ENCODE measurements around the gene KANSL1.

DNA sequence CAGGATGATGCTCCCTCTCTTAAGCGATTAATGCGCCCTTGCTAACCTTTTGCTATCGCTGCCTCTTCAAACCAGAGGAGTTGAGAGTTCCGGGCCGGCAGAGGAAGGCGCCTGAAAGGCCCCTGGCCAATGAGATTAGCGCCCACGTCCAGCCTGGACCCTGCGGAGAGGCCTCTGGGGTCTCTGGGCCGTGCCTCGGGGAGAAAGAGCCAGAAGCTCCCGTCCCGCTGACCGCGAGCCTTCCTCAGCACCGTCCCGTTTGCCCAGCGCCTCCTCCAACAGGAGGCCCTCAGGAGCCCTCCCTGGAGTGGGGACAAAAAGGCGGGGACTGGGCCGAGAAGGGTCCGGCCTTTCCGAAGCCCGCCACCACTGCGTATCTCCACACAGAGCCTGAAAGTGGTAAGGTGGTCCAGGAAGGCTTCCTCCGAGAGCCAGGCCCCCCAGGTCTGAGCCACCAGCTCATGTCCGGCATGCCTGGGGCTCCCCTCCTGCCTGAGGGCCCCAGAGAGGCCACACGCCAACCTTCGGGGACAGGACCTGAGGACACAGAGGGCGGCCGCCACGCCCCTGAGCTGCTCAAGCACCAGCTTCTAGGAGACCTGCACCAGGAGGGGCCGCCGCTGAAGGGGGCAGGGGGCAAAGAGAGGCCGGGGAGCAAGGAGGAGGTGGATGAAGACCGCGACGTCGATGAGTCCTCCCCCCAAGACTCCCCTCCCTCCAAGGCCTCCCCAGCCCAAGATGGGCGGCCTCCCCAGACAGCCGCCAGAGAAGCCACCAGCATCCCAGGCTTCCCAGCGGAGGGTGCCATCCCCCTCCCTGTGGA, 210.2 kb downstream of the KANSL1 start:
- TF ChIP-seq TAF1 (IDR thresholded peaks at IDR 0.05; ENCODE audit: borderline replicate concordance, insufficient read depth, low read length) (no peak), SIN3A (IDR thresholded peaks at IDR 0.05; ENCODE audit: borderline replicate concordance, insufficient read depth, low read length) (no peak), POLR2AphosphoS5 (IDR thresholded peaks at IDR 0.05; ENCODE audit: low read depth, low read length) (no peak), FOXP2 (optimal IDR thresholded peaks at IDR 0.05; ENCODE audit: borderline replicate concordance, extremely low read depth, extremely low read length, insufficient read depth) (no peak)
- TF ChIP-seq, protein P1, sequence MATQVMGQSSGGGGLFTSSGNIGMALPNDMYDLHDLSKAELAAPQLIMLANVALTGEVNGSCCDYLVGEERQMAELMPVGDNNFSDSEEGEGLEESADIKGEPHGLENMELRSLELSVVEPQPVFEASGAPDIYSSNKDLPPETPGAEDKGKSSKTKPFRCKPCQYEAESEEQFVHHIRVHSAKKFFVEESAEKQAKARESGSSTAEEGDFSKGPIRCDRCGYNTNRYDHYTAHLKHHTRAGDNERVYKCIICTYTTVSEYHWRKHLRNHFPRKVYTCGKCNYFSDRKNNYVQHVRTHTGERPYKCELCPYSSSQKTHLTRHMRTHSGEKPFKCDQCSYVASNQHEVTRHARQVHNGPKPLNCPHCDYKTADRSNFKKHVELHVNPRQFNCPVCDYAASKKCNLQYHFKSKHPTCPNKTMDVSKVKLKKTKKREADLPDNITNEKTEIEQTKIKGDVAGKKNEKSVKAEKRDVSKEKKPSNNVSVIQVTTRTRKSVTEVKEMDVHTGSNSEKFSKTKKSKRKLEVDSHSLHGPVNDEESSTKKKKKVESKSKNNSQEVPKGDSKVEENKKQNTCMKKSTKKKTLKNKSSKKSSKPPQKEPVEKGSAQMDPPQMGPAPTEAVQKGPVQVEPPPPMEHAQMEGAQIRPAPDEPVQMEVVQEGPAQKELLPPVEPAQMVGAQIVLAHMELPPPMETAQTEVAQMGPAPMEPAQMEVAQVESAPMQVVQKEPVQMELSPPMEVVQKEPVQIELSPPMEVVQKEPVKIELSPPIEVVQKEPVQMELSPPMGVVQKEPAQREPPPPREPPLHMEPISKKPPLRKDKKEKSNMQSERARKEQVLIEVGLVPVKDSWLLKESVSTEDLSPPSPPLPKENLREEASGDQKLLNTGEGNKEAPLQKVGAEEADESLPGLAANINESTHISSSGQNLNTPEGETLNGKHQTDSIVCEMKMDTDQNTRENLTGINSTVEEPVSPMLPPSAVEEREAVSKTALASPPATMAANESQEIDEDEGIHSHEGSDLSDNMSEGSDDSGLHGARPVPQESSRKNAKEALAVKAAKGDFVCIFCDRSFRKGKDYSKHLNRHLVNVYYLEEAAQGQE (IDR thresholded peaks at IDR 0.05; ENCODE audit: insufficient read depth in 1 of 2, low read depth in 2 of 2, low read length in 2 of 2) = no peak
